Liver (tissue), 3 donors: ENCODE results near the gene REG1B.

Experiments used
- CTCF ChIP-seq: fragments of 150-350 bp; IDR thresholded peaks from 2 replicates; pipeline ENCODE4 v1.5.1; 2017; ENCODE audit warnings: improper control_type of control experiment, low read depth, low read length; ENCODE audit not compliant: missing input control
- FOXA1 ChIP-seq: IDR thresholded peaks from 2 replicates; pipeline ENCODE4 v1.6.1; 2016; ENCODE audit warnings: antibody characterized with exemption
- GABPA ChIP-seq, 2 donors: IDR thresholded peaks in 1 of 2; conservative IDR thresholded peaks in 1 of 2; 2 replicates each; pipeline ENCODE4 v1.6.1; 2016; ENCODE audit warnings: antibody characterized with exemption in 2 of 2, mild to moderate bottlenecking in 1 of 2, moderate library complexity in 1 of 2
- YY1 ChIP-seq: IDR thresholded peaks from 2 replicates; pipeline ENCODE4 v1.6.1; 2016; ENCODE audit warnings: antibody characterized with exemption, mild to moderate bottlenecking
- ZBTB33 ChIP-seq: IDR thresholded peaks from 2 replicates; pipeline ENCODE4 v1.6.1; 2016; ENCODE audit warnings: antibody characterized with exemption
- donor health status: healthy.
- donor health status: healthy.

GRCh38 chr2:79103214-79103613, 15.4 kb upstream of the REG1B start:
- TF ChIP-seq GABPA (IDR thresholded peaks at IDR 0.05 in 1 of 2, conservative IDR thresholded peaks at IDR 0.05 in 1 of 2) (no peak), CTCF (no peak), YY1 (no peak), FOXA1 (no peak), ZBTB33 (no peak)
